Measurements from ENCODE around the gene PREPL. TPM values are rescaled to one million over a fixed set of nuclear protein-coding genes. Genes with fewer than 3 reads are reported as not detected.
"Not testable (repeated sequence)": the region's sequence is repeated elsewhere in the genome, so short reads cannot be mapped to it uniquely, and the experiment has no call there.

Gene PREPL
- total RNA-seq, 2 experiments from 2014 or later = 31.5 to 38.6 TPM

DNA sequence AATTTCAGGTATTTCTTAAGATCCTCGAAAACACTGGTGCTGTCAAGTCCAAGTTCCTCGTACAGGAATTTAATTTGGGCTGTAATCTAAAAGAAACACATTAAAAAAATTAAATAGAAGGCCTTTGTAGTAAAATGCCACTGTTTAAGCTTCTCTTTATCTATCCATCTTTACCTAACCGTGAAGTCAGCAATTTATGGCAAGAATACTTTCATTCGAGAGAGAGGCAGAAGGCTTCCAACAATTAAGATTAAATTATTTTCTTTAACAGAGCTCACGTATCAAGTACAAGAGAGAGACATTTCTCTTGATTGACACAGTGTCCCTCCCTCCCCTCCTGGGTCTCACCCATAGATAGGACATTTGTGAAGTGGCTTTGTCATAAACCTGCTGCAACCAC is 39.9 kb downstream of the PREPL start:
- CTCF ChIA-PET = interaction anchor here (1.0 kb wide), 1 partner anchor 103 kb away, joined by 3 read pairs; no protein-coding TSS in a partner anchor
- peaks cover 54% of the 10 kb centered on the region for H3K36me3 Mint-ChIP-seq (ENCODE audit: low read depth)
- ATAC-seq (no peak), DNase-seq (no peak)
- no peaks in the 10 kb centered on the region for H3K27me3 Mint-ChIP-seq
- H3K4me1 Mint-ChIP-seq = no peaks in the 10 kb centered on the region
- intact Hi-C loops (cut with DNase I, micrococcal nuclease) = no loop called here
- POLR2A ChIA-PET = no interaction called here
- H3K4me3 Mint-ChIP-seq = no peak overlapping the region
- no peak overlapping the region for H3K27ac Mint-ChIP-seq
- H3K9me3 Mint-ChIP-seq (ENCODE audit: low read depth) = no peaks in the 10 kb centered on the region

DNA sequence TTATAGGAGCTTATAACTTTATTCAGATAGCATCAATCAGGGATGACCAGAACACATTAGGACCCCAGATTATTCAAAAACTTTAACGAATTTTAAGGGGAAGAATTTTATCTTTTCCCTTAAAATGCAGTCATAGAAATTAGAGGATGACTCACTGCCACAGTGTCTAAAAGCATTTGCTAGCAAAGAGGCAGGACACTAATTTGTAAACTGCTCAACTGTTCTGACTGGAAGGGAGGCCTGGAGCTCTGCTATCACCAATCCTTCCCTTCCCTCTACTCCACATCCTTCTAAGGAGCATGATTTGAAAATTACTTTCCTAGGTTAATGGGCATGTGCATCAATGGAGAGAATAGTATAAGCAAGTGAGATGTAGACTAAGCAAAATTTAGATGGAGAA is 40.5 kb downstream of the PREPL start:
- Mint-ChIP-seq H3K4me1 (no peaks in the 10 kb centered on the region), H3K9me3 (ENCODE audit: low read depth) (no peaks in the 10 kb centered on the region), H3K27ac (no peak overlapping the region), H3K4me3 (no peak overlapping the region), H3K36me3 (ENCODE audit: low read depth) (peaks cover 58% of the 10 kb centered on the region), H3K27me3 (no peaks in the 10 kb centered on the region)
- ATAC-seq = no peak
- intact Hi-C loops (cut with DNase I, micrococcal nuclease) = no loop called here
- POLR2A ChIA-PET = no interaction called here
- CTCF ChIA-PET = interaction anchor here (0.9 to 1.0 kb wide), 2 partner anchors 103 to 277 kb away, joined by 3 read pairs; no protein-coding TSS in a partner anchor
- DNase-seq = no peak

DNA sequence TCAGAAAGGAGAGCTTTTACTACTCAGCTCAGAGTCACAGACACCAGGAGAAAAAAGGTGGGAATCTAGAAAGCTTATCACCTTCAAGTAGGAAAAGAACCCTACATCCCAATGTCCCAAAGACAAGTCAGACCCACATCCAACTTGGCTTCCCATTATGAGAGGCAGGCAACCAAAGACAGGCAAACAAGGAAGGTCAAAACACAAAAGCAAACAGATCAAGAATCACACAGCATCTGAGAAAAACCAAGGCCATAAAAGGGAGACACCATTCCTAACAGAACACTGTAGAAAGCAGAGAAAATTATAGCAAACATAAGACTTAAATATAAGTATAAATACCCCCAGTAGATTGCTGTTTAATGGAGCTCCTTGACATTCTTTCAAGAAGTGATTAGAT is 45.3 kb downstream of the PREPL start:
- ChIA-PET POLR2A (no interaction called here), CTCF (interaction anchor here (0.7 kb wide), 3 partner anchors 12 to 188 kb away, joined by 3 read pairs; partner anchors contain the start of gene CAMKMT)
- Mint-ChIP-seq H3K27me3 (no peaks in the 10 kb centered on the region), H3K4me3 (no peak overlapping the region), H3K9me3 (ENCODE audit: low read depth) (peaks cover 14% of the 10 kb centered on the region), H3K27ac (no peak overlapping the region), H3K36me3 (ENCODE audit: low read depth) (peaks cover 69% of the 10 kb centered on the region), H3K4me1 (no peaks in the 10 kb centered on the region)
- intact Hi-C loops (cut with DNase I, micrococcal nuclease) = no loop called here
- DNase-seq = no peak
- ATAC-seq = no peak

DNA sequence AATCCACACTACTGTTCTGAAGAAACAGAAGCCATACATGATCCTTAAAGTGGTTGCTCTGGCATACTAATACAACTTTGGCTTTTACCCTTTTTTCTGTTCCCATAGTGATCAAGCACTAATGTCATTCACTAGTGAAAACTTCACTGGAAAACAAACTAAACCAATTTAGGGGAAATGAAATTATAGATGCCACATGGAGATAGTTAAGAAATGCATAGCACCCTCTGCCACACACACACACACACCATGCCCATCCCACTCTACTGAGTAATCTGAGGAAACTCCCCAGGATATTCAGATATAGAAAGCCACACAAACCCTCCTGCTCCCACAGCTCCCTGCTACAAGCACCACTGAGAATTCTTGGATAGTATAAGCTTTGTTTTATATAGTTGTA is 46.9 kb downstream of the PREPL start:
- Mint-ChIP-seq H3K4me1 (no peaks in the 10 kb centered on the region), H3K27ac (no peak overlapping the region), H3K9me3 (ENCODE audit: low read depth) (peaks cover 22% of the 10 kb centered on the region), H3K4me3 (no peak overlapping the region), H3K36me3 (ENCODE audit: low read depth) (peaks cover 68% of the 10 kb centered on the region), H3K27me3 (no peaks in the 10 kb centered on the region)
- intact Hi-C loops (cut with DNase I, micrococcal nuclease) = no loop called here
- ChIA-PET POLR2A (no interaction called here), CTCF (interaction anchor here (0.8 kb wide), 1 partner anchor 270 kb away, joined by 3 read pairs; no protein-coding TSS in a partner anchor)
- DNase-seq = no peak
- no peak for ATAC-seq

DNA sequence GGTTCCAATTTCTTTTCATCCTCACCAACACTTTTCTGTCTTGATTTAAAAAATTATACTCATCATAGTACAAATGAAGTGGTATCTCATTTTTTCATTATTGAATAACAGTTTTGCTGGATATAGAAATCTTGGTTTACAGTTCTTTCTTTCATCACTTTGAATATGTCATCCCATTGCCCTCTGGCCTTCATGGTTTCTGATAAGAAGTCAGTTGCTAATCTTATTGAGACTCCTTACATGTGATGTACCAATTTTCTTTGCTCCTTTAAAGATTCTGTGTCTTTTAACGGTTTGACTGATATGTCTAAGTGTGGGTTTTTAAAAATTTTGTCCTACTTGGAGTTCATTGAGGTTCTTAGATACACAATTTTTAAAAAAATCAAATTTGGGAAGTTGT is 51.0 kb downstream of the PREPL start:
- ATAC-seq (no peak), DNase-seq (no peak)
- Mint-ChIP-seq H3K27me3 (no peaks in the 10 kb centered on the region), H3K27ac (no peak overlapping the region), H3K4me1 (no peaks in the 10 kb centered on the region), H3K9me3 (ENCODE audit: low read depth) (peaks cover 29% of the 10 kb centered on the region), H3K4me3 (no peak overlapping the region), H3K36me3 (ENCODE audit: low read depth) (peaks cover 45% of the 10 kb centered on the region)
- ChIA-PET CTCF (interaction anchor here (0.6 kb wide), 1 partner anchor 1920 kb away, joined by 3 read pairs; no protein-coding TSS in a partner anchor), POLR2A (no interaction called here)
- intact Hi-C loops (cut with DNase I, micrococcal nuclease) = no loop called here

DNA sequence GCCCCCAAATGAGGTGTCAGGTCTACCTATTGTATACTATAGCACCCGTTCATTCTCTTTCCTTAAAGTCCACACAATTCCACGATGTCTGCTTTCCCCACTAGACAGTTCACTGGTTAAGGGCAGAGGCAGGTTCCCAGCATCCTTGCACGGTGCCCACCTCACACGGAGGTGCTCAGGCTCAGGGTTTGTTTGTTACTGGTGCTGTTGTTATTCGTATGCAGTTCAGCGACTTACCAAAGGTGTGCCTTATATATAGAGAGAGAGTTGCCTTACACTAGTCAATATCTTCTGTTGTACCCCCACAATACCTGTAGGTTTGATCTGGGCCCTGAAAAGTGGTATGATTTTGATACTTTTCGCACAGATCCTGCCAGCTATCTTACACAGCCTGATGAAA is 55.4 kb downstream of the PREPL start:
- H3K27me3 Mint-ChIP-seq = no peaks in the 10 kb centered on the region
- H3K4me3 Mint-ChIP-seq = no peak overlapping the region
- CTCF ChIA-PET = no interaction called here
- POLR2A ChIA-PET = no interaction called here
- ATAC-seq = no peak
- H3K4me1 Mint-ChIP-seq = no peaks in the 10 kb centered on the region
- intact Hi-C loops (cut with DNase I, micrococcal nuclease) = no loop called here
- no peak overlapping the region for H3K27ac Mint-ChIP-seq
- H3K36me3 Mint-ChIP-seq (ENCODE audit: low read depth) = peaks cover 7% of the 10 kb centered on the region
- no peak for DNase-seq
- H3K9me3 Mint-ChIP-seq (ENCODE audit: low read depth) = peaks cover 19% of the 10 kb centered on the region

DNA sequence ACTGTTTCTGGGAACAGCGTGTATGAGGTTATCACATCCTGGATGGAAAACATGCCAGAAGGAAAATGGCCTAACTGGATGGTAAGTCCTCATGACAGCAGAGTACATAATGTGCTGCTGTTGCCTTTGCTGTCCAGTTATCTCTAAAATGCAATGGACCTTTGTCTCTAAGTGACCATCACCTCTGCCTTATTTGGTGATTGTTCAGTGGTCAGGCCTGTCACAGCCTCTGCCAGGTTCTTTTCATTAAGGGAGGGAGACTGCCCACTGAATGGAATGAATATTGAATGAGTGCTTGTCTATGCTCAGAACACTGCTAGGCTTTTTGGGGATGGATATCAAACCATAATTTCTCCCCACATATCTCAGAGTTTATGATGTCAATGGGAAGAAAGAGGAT is 57.0 kb downstream of the PREPL start:
- intact Hi-C loops (cut with DNase I, micrococcal nuclease) = no loop called here
- POLR2A ChIA-PET = no interaction called here
- no peak overlapping the region for H3K27ac Mint-ChIP-seq
- H3K36me3 Mint-ChIP-seq (ENCODE audit: low read depth) = peaks cover 4% of the 10 kb centered on the region
- ATAC-seq (no peak), DNase-seq (no peak)
- H3K4me3 Mint-ChIP-seq = no peak overlapping the region
- H3K9me3 Mint-ChIP-seq (ENCODE audit: low read depth) = peaks cover 11% of the 10 kb centered on the region
- CTCF ChIA-PET = interaction anchor here (0.7 kb wide), 1 partner anchor 343 kb away, joined by 3 read pairs; no protein-coding TSS in a partner anchor
- H3K4me1 Mint-ChIP-seq = no peaks in the 10 kb centered on the region
- H3K27me3 Mint-ChIP-seq = no peaks in the 10 kb centered on the region

DNA sequence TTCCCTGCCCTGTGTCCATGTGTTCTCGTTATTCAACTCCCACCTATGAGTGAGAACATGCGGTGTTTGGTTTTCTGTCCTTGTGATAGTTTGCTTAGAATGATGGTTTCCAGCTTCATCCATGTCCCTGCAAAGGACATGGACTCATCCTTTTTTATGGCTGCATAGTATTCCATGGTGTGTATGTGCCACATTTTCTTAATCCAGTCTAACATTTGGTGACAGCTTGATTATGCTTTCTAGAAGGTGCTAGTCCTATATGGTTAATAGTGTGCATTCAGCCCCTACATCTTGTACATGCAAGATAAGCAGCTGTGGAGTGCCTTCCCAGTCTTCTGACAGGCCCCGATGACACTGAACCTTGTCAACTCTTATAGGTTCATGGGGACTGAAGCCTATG is 57.5 kb downstream of the PREPL start:
- CTCF ChIA-PET, H3K4me3 Mint-ChIP-seq: not testable (repeated sequence)

DNA sequence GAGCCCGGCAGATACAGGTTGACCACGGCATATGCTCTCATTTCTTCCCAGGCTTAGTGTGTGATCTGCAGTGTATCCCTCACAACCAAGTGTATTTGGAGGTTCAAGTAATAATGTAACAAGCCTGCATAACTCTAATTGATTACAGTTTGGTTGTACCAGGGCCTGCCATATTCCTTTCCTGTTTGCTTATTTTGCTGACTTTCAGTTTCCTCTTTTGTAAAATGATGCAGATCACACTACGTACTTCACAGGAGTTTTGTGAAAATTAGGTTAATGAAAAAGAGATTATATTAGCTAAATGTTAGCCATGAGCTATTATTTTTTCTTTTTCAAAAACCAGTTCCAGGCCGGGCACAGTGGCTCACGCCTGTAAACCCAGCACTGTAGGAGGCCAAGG is 60.2 kb downstream of the PREPL start:
- H3K4me1 Mint-ChIP-seq = peaks cover 9% of the 10 kb centered on the region
- H3K27me3 Mint-ChIP-seq = no peaks in the 10 kb centered on the region
- no peak overlapping the region for H3K27ac Mint-ChIP-seq
- no peaks in the 10 kb centered on the region for H3K36me3 Mint-ChIP-seq (ENCODE audit: low read depth)
- H3K9me3 Mint-ChIP-seq (ENCODE audit: low read depth) = peaks cover 5% of the 10 kb centered on the region
- ChIA-PET POLR2A (no interaction called here), CTCF (interaction anchor here (0.7 to 0.9 kb wide), 2 partner anchors 16 to 239 kb away, joined by 3 read pairs; no protein-coding TSS in a partner anchor)
- intact Hi-C loops (cut with DNase I, micrococcal nuclease) = no loop called here
- DNase-seq = no peak
- ATAC-seq = no peak
- H3K4me3 Mint-ChIP-seq = no peak overlapping the region

More for the DNA sequence above, 57.5 kb downstream of the PREPL start:
- H3K27ac Mint-ChIP-seq; H3K9me3 Mint-ChIP-seq (ENCODE audit: low read depth); H3K4me1 Mint-ChIP-seq; H3K36me3 Mint-ChIP-seq (ENCODE audit: low read depth); DNase-seq; ATAC-seq; H3K27me3 Mint-ChIP-seq; intact Hi-C loops (cut with DNase I, micrococcal nuclease); POLR2A ChIA-PET: not testable (repeated sequence)

DNA sequence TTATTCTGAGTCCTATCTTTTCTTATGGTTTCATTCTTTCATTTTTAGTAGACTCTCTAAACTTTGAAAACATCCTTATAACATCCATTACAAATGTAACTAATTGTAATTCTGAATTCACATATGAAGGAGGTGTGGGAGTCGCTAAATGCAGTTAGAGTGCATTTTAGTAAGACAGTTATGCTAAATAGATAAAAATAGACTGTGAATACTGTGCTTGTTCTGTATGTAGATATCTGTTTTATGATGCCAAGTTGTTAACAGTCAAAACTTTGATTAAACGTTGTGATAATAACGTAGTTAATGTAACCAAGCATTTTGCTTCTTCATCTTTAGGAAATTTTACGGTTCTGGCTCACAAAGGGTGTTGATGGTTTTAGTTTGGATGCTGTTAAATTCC is 61.7 kb downstream of the PREPL start:
- H3K27me3 Mint-ChIP-seq = no peaks in the 10 kb centered on the region
- intact Hi-C loops (cut with DNase I, micrococcal nuclease) = no loop called here

DNA sequence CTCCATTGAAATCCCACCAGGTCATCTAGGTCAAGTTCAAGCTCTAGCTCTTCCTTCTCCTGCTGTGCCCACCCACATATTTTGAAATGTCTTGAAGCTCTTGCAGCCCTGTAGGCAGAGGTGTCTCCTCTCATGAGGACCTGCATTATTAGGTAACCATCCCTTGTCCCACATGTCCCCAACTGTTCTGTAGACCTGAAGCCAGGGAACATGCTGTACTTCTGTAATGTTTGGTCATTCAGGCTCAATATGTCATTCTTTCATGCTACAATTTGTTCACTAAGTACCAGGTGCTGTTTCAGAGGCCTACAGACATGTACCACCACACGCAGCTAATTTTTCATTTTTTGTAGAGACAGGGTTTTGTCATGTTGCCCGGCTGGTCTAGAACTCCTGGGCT is 63.9 kb downstream of the PREPL start:
- Mint-ChIP-seq H3K36me3 (ENCODE audit: low read depth) (no peaks in the 10 kb centered on the region), H3K27me3 (peaks cover under 1% of the 10 kb centered on the region), H3K27ac (no peak overlapping the region), H3K4me1 (peaks cover 11% of the 10 kb centered on the region), H3K4me3 (no peak overlapping the region), H3K9me3 (ENCODE audit: low read depth) (no peaks in the 10 kb centered on the region)
- ATAC-seq (no peak), DNase-seq (no peak)
- ChIA-PET POLR2A (no interaction called here), CTCF (interaction anchor here (0.8 kb wide), 1 partner anchor 55 kb away, joined by 3 read pairs; no protein-coding TSS in a partner anchor)
- intact Hi-C loops (cut with DNase I, micrococcal nuclease) = no loop called here

More for the DNA sequence above, 61.7 kb downstream of the PREPL start:
- ATAC-seq = no peak
- CTCF ChIA-PET = no interaction called here
- Mint-ChIP-seq H3K4me1 (peaks cover 11% of the 10 kb centered on the region), H3K4me3 (no peak overlapping the region), H3K27ac (no peak overlapping the region), H3K9me3 (ENCODE audit: low read depth) (peaks cover 5% of the 10 kb centered on the region), H3K36me3 (ENCODE audit: low read depth) (no peaks in the 10 kb centered on the region)
- no peak for DNase-seq
- POLR2A ChIA-PET = no interaction called here

DNA sequence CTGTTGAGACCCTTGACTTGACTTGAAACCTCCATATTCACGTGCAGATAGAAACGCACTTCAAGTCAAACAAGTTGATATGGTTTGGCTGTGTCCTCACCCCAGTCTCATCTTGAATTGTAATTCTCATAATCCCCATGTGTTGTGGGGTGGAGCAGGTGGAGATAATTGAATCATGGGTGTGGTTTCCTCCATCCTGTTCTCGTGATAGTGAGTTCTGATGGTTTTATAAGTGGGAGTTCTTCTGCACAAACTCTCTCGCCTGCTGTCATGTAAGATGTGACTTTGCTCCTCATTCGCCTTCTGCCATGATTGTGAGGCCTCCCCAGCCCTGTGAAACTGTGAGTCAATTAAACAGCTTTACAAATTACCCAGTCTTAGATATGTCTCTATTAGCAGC is 64.6 kb downstream of the PREPL start:
- CTCF ChIA-PET = interaction anchor here (0.6 to 1.7 kb wide), 7 partner anchors 12 to 848 kb away, joined by 3 to 6 read pairs (median 4); no protein-coding TSS in a partner anchor
- no peak for DNase-seq
- no peak overlapping the region for H3K27ac Mint-ChIP-seq
- H3K4me1 Mint-ChIP-seq = peaks cover 11% of the 10 kb centered on the region
- H3K4me3 Mint-ChIP-seq = no peak overlapping the region
- intact Hi-C loops (cut with DNase I, micrococcal nuclease) = no loop called here
- POLR2A ChIA-PET = no interaction called here
- H3K9me3 Mint-ChIP-seq (ENCODE audit: low read depth) = no peaks in the 10 kb centered on the region
- ATAC-seq = peak; percentile 53
- no peaks in the 10 kb centered on the region for H3K36me3 Mint-ChIP-seq (ENCODE audit: low read depth)
- H3K27me3 Mint-ChIP-seq = peaks cover 5% of the 10 kb centered on the region

Measured in activated CD4-positive, alpha-beta T cell treated with anti-CD3 and anti-CD28 coated beads for 36 hours (primary cell).